ENCODE results near the gene GSTA1.
"Not testable (repeated sequence)": the region's sequence is repeated elsewhere in the genome, so short reads cannot be mapped to it uniquely, and the experiment has no call there.

GRCh38 chr6:52803668-52804255 is at the start of gene GSTA1:
- TF ChIP-seq, protein P1, sequence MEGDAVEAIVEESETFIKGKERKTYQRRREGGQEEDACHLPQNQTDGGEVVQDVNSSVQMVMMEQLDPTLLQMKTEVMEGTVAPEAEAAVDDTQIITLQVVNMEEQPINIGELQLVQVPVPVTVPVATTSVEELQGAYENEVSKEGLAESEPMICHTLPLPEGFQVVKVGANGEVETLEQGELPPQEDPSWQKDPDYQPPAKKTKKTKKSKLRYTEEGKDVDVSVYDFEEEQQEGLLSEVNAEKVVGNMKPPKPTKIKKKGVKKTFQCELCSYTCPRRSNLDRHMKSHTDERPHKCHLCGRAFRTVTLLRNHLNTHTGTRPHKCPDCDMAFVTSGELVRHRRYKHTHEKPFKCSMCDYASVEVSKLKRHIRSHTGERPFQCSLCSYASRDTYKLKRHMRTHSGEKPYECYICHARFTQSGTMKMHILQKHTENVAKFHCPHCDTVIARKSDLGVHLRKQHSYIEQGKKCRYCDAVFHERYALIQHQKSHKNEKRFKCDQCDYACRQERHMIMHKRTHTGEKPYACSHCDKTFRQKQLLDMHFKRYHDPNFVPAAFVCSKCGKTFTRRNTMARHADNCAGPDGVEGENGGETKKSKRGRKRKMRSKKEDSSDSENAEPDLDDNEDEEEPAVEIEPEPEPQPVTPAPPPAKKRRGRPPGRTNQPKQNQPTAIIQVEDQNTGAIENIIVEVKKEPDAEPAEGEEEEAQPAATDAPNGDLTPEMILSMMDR (conservative IDR thresholded peaks at IDR 0.05 in 1 of 2, IDR thresholded peaks at IDR 0.05 in 1 of 2; ENCODE audit: low read depth in 1 of 2, low read length in 2 of 2): not testable (repeated sequence)
- not testable (repeated sequence) for TF ChIP-seq EZH2 (IDR thresholded peaks at IDR 0.05; ENCODE audit: low read length, missing control alignments)
